ENCODE data around the gene ARHGEF17. TPM values are rescaled to one million over a fixed set of nuclear protein-coding genes. Genes with fewer than 3 reads are reported as not detected.
A peak's percentile ranks its signal among the peaks of the same experiment; 100 is the strongest.

Gene ARHGEF17
- total RNA-seq, 1 donor from 2014 or later, result 77.0 TPM

DNA sequence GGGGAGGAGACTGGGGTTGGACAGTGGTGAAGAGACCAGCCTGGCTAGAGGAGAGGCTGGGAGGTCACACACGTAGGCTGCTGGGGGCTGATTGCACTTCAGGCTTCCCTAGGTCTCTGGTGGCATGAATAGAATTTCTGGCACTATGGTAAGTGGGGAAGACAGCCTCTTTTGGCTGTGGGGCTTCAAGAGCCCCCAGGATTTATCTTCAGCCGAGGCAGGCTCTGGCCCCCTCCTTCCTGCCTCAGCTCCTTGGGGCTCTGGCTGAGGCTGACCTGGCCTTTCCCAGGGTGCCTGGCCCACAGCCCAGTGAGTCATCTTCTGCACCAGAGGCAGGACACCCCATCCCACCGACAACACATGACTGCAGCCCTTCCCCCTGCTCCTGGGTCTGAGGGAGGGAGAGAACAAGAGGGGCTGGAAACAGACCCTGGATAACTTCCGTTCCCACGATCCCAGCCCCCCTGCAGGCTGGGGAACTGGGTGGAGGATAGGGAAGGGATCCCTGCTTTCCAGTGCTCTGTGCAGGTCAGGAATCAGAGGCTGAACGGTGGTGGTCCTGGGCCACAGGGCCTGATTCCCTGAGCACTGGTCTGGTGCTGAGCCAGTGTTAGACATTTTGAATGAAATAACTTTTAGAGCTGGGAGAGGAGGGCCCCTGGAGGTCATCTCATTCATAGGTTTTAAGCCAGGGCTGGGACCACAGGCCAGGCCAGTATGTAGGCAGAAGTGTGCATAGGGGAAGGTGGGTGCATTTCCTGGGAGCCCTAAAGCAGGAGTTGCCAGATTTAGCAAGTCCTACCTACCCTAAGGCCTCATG lies 26.5 kb downstream of the ARHGEF17 start:
- Mint-ChIP-seq H3K27ac (peak overlapping the region; percentile 92), H3K9me3 (ENCODE audit: low read depth) (no peaks in the 10 kb centered on the region), H3K27me3 (no peaks in the 10 kb centered on the region), H3K36me3 (ENCODE audit: insufficient read depth) (no peaks in the 10 kb centered on the region), H3K4me1 (ENCODE audit: low read depth) (peaks cover 49% of the 10 kb centered on the region), H3K4me3 (ENCODE audit: low read depth) (no peak overlapping the region)
- no peak for DNase-seq (ENCODE audit: low spot score, unreplicated experiment)
- TF ChIP-seq, protein P1, sequence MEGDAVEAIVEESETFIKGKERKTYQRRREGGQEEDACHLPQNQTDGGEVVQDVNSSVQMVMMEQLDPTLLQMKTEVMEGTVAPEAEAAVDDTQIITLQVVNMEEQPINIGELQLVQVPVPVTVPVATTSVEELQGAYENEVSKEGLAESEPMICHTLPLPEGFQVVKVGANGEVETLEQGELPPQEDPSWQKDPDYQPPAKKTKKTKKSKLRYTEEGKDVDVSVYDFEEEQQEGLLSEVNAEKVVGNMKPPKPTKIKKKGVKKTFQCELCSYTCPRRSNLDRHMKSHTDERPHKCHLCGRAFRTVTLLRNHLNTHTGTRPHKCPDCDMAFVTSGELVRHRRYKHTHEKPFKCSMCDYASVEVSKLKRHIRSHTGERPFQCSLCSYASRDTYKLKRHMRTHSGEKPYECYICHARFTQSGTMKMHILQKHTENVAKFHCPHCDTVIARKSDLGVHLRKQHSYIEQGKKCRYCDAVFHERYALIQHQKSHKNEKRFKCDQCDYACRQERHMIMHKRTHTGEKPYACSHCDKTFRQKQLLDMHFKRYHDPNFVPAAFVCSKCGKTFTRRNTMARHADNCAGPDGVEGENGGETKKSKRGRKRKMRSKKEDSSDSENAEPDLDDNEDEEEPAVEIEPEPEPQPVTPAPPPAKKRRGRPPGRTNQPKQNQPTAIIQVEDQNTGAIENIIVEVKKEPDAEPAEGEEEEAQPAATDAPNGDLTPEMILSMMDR (IDR thresholded peaks at IDR 0.05; ENCODE audit: unreplicated experiment), result no peak

- Mint-ChIP-seq H3K27ac (peak overlapping the region; percentile 71), H3K9me3 (ENCODE audit: low read depth) (no peaks in the 10 kb centered on the region), H3K4me1 (ENCODE audit: low read depth) (peaks cover 44% of the 10 kb centered on the region), H3K36me3 (ENCODE audit: insufficient read depth) (no peaks in the 10 kb centered on the region), H3K27me3 (no peaks in the 10 kb centered on the region), H3K4me3 (ENCODE audit: low read depth) (no peak overlapping the region)
- DNase-seq (ENCODE audit: low spot score, unreplicated experiment), result peak; percentile 90
- TF ChIP-seq, protein P1 (IDR thresholded peaks at IDR 0.05; ENCODE audit: unreplicated experiment), result peak; percentile 97
Measured at GRCh38 chr11:73335204-73335923, 27.3 kb downstream of the ARHGEF17 start.

- Mint-ChIP-seq H3K36me3 (ENCODE audit: insufficient read depth) (no peaks in the 10 kb centered on the region), H3K9me3 (ENCODE audit: low read depth) (no peaks in the 10 kb centered on the region), H3K4me1 (ENCODE audit: low read depth) (peaks cover 26% of the 10 kb centered on the region), H3K4me3 (ENCODE audit: low read depth) (no peak overlapping the region), H3K27ac (no peak overlapping the region), H3K27me3 (peaks cover 4% of the 10 kb centered on the region)
- no peak for DNase-seq (ENCODE audit: low spot score, unreplicated experiment)
- TF ChIP-seq, protein P1 (IDR thresholded peaks at IDR 0.05; ENCODE audit: unreplicated experiment), result no peak
Measured at GRCh38 chr11:73337846-73338245, 29.8 kb downstream of the ARHGEF17 start.

GRCh38 chr11:73338279-73338678 lies 30.2 kb downstream of the ARHGEF17 start:
- Mint-ChIP-seq H3K9me3 (ENCODE audit: low read depth) (no peaks in the 10 kb centered on the region), H3K4me1 (ENCODE audit: low read depth) (peaks cover 21% of the 10 kb centered on the region), H3K27ac (no peak overlapping the region), H3K36me3 (ENCODE audit: insufficient read depth) (no peaks in the 10 kb centered on the region), H3K27me3 (peaks cover 4% of the 10 kb centered on the region), H3K4me3 (ENCODE audit: low read depth) (no peak overlapping the region)
- TF ChIP-seq, protein P1 (IDR thresholded peaks at IDR 0.05; ENCODE audit: unreplicated experiment), result no peak
- no peak for DNase-seq (ENCODE audit: low spot score, unreplicated experiment)

DNA sequence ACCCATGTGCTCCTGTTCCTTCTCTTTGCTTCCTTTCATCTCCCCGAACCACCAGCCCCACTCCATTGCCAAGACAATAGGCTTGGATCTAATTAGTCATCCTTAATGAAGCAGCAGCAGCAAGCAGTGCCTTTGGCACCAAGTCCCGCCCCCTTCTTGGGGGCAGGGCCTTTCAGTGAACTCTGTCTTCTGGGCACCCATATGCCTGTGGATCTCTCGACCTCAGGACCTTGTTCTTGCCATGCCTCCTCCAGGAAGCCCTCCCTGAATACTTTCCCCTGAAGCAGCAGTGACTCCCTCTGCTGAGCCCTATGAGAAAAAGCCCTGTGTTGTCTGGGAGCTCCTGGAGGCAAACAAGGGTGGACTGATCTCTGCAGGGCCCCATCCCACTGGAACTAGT lies 32.1 kb downstream of the ARHGEF17 start:
- Mint-ChIP-seq H3K4me3 (ENCODE audit: low read depth) (no peak overlapping the region), H3K36me3 (ENCODE audit: insufficient read depth) (no peaks in the 10 kb centered on the region), H3K4me1 (ENCODE audit: low read depth) (peaks cover 8% of the 10 kb centered on the region), H3K27ac (no peak overlapping the region), H3K27me3 (peaks cover 4% of the 10 kb centered on the region), H3K9me3 (ENCODE audit: low read depth) (no peaks in the 10 kb centered on the region)
- TF ChIP-seq, protein P1 (IDR thresholded peaks at IDR 0.05; ENCODE audit: unreplicated experiment), result no peak
- no peak for DNase-seq (ENCODE audit: low spot score, unreplicated experiment)

Measured in progenitor cell of endocrine pancreas (in vitro differentiated cells).